A549 (cell line): ENCODE measurements around the gene STX8. TPM values are rescaled to one million over a fixed set of nuclear protein-coding genes. Genes with fewer than 3 reads are reported as not detected.

ENCODE experiments used
- ATAC-seq, 2 experiments: fragments of 200-7000 bp in 1 of 2; fragments of >200 bp in 1 of 2; cut with Nextera tagmentation in 1 of 2; cut with Tn5 transposase in 1 of 2; 3 replicates each; pipeline versions ENCODE4 v1.8.0 to v1.9.1; 2018 to 2020; ENCODE audit warnings: mild to moderate bottlenecking in 1 of 2, moderate library complexity in 1 of 2
- CTCF ChIA-PET: fragments of 300-600 bp; sonication (Branson Sonifier 250); formaldehyde crosslinking; extraction: SDS; loops from one replicate; lab custom pipeline; 2021; ENCODE audit warnings: antibody characterized with exemption, inconsistent platforms; lab: Yijun Ruan, JAX
- POLR2A ChIA-PET: fragments of 350-600 bp; formaldehyde crosslinking; extraction: SDS; loops from one replicate; lab custom pipeline; 2021; ENCODE audit warnings: antibody characterized with exemption, inconsistent platforms; lab: Yijun Ruan, JAX
- DNase-seq, 2 experiments: peaks; one replicate each; pipeline versions ENCODE4 v3.0.0 to v3.0.0-alpha.2; 2011 to 2016; ENCODE audit warnings: low read depth in 1 of 2, low spot score in 1 of 2
- FAIRE-seq: peaks from 2 replicates; lab custom pipeline; 2011; peaks lifted over from hg19 to GRCh38; lab: Jason Lieb, UNC
- H3K27ac ChIP-seq, 2 experiments: fragments of >200 bp; sonication (Bioruptor Twin); formaldehyde crosslinking; 3 replicates each; pipeline ENCODE4 v1.5.1; 2016 to 2017
- H3K4me1 ChIP-seq: fragments of >200 bp; sonication (Bioruptor Twin); formaldehyde crosslinking; 3 replicates; pipeline ENCODE4 v1.6.1; 2016
- H3K4me2 ChIP-seq: fragments of >200 bp; sonication (Bioruptor Twin); formaldehyde crosslinking; 3 replicates; pipeline ENCODE4 v1.6.1; 2016
- H3K4me3 ChIP-seq: fragments of >200 bp; sonication (Bioruptor Twin); formaldehyde crosslinking; 3 replicates; pipeline ENCODE4 v1.5.1; 2016
- H3K9me3 ChIP-seq: fragments of >200 bp; sonication (Bioruptor Twin); formaldehyde crosslinking; 3 replicates; pipeline ENCODE4 v1.6.1; 2016
- CBX8 ChIP-seq: fragments of 200-600 bp; sonication (generic); IDR thresholded peaks from 2 replicates; pipeline ENCODE4 v1.6.1; 2016
- CHD2 ChIP-seq: fragments of 150-350 bp; IDR thresholded peaks from 2 replicates; pipeline ENCODE4 v1.6.1; 2014; ENCODE audit warnings: low read length; ENCODE audit not compliant: partially characterized antibody
- ESRRA ChIP-seq: fragments of 150-350 bp; IDR thresholded peaks from 2 replicates; pipeline ENCODE4 v1.6.1; 2014; ENCODE audit warnings: mild to moderate bottlenecking, low read length, borderline replicate concordance
- FOXS1 ChIP-seq: fragments of 250-450 bp; sonication (Bioruptor Pico); IDR thresholded peaks from 2 replicates; pipeline ENCODE4 v1.5.0; 2020; ENCODE audit warnings: mild to moderate bottlenecking, moderate library complexity
- HDAC2 ChIP-seq: fragments of 200-600 bp; sonication (generic); IDR thresholded peaks from 2 replicates; pipeline ENCODE4 v1.6.1; 2016
- HOXA7 ChIP-seq: fragments of 250-450 bp; sonication (Bioruptor Pico); IDR thresholded peaks from 2 replicates; pipeline ENCODE4 v1.5.0; 2020; ENCODE audit warnings: mild to moderate bottlenecking, moderate library complexity
- HOXB5 ChIP-seq: fragments of 250-450 bp; sonication (Bioruptor Pico); IDR thresholded peaks from 2 replicates; pipeline ENCODE4 v1.5.0; 2020; ENCODE audit warnings: mild to moderate bottlenecking, moderate library complexity
- JUN ChIP-seq, 2 experiments: fragments of >200 bp; sonication (Bioruptor Twin); formaldehyde crosslinking; IDR thresholded peaks; 2 replicates in 1 of 2; 3 replicates in 1 of 2; pipeline ENCODE4 v1.6.1; 2016 to 2017
- KDM1A ChIP-seq: fragments of 200-600 bp; sonication (generic); IDR thresholded peaks from 2 replicates; pipeline ENCODE4 v1.6.1; 2016; ENCODE audit warnings: low read depth, mild to moderate bottlenecking
- KDM5A ChIP-seq: fragments of 200-600 bp; sonication (generic); IDR thresholded peaks from 2 replicates; pipeline ENCODE4 v1.6.1; 2016; ENCODE audit warnings: antibody characterized with exemption, mild to moderate bottlenecking
- MYC ChIP-seq: IDR thresholded peaks from 2 replicates; pipeline ENCODE4 v1.6.1; 2012; ENCODE audit warnings: mild to moderate bottlenecking, inconsistent platforms, low read length, improper control_type of control experiment, borderline replicate concordance
- PHF8 ChIP-seq: fragments of 200-600 bp; sonication (generic); IDR thresholded peaks from 2 replicates; pipeline ENCODE4 v1.6.1; 2016; ENCODE audit warnings: low read depth, mild to moderate bottlenecking, antibody characterized with exemption, moderate library complexity, borderline replicate concordance
- RARB ChIP-seq: fragments of 250-450 bp; sonication (Bioruptor Pico); IDR thresholded peaks from 2 replicates; pipeline ENCODE4 v1.8.0; 2021; ENCODE audit warnings: mild to moderate bottlenecking, moderate library complexity
- SREBF2 ChIP-seq: fragments of 450-650 bp; IDR thresholded peaks from 2 replicates; pipeline ENCODE4 v1.6.1; 2014; ENCODE audit warnings: mild to moderate bottlenecking, moderate library complexity
- TP53 ChIP-seq: fragments of 250-450 bp; sonication (Bioruptor Pico); IDR thresholded peaks from 2 replicates; pipeline ENCODE4 v1.5.0; 2021; ENCODE audit warnings: mild to moderate bottlenecking, moderate library complexity
- WGBS: methylation state at CpG from one replicate; pipeline ENCODE4 v1.1.6; 2017; ENCODE audit errors: missing lambda C conversion rate; 5-methylcytosine and 5-hydroxymethylcytosine counted together
- polyA plus RNA-seq, 4 experiments: library from polyadenylated mRNA; depleted of rRNA in 3 of 4; stranded (reverse); fragments of >200 nt; fragmentation: RNase III in 1 of 4; extraction: RNeasy Plus Mini Kit Qiagen cat#74134 plus additional on column Dnase treatment in 1 of 4; gene quantifications; 2 replicates in 3 of 4; 3 replicates in 1 of 4; pipeline ENCODE4 v1.2.3, GENCODE V29; 2011 to 2017
- TF ChIP-seq, protein P1 (sequence below): IDR thresholded peaks from 2 replicates; pipeline ENCODE4 v1.6.1; 2012
- TF ChIP-seq, protein P2 (sequence below): fragments of 250-450 bp; sonication (Bioruptor Pico); IDR thresholded peaks from 2 replicates; pipeline ENCODE4 v1.5.0; 2020; ENCODE audit warnings: low read depth, mild to moderate bottlenecking, moderate library complexity
- TF ChIP-seq, protein P3 (sequence below): fragments of 250-450 bp; sonication (Bioruptor Pico); IDR thresholded peaks from 2 replicates; pipeline ENCODE4 v1.5.0; 2021; ENCODE audit warnings: mild to moderate bottlenecking, moderate library complexity, borderline replicate concordance
- TF ChIP-seq, protein P4 (sequence below): IDR thresholded peaks from 2 replicates; pipeline ENCODE4 v1.6.1; 2012
- TF ChIP-seq, protein P5 (sequence below): fragments of >200 bp; sonication (Bioruptor Twin); formaldehyde crosslinking; IDR thresholded peaks from 3 replicates; pipeline ENCODE4 v1.6.1; 2016
- TF ChIP-seq, protein P6 (sequence below): fragments of 450-650 bp; IDR thresholded peaks from 2 replicates; pipeline ENCODE4 v1.6.1; 2014; ENCODE audit warnings: antibody characterized with exemption
- TF ChIP-seq, protein P7 (sequence below): fragments of >200 bp; sonication (Bioruptor Twin); formaldehyde crosslinking; IDR thresholded peaks from 2 replicates; pipeline ENCODE4 v1.6.1; 2016

STX8 gene
- polyA plus RNA-seq, 2 of the 4 experiments (the other 2 are of a cell fraction): 93.6 to 168 TPM

DNA sequence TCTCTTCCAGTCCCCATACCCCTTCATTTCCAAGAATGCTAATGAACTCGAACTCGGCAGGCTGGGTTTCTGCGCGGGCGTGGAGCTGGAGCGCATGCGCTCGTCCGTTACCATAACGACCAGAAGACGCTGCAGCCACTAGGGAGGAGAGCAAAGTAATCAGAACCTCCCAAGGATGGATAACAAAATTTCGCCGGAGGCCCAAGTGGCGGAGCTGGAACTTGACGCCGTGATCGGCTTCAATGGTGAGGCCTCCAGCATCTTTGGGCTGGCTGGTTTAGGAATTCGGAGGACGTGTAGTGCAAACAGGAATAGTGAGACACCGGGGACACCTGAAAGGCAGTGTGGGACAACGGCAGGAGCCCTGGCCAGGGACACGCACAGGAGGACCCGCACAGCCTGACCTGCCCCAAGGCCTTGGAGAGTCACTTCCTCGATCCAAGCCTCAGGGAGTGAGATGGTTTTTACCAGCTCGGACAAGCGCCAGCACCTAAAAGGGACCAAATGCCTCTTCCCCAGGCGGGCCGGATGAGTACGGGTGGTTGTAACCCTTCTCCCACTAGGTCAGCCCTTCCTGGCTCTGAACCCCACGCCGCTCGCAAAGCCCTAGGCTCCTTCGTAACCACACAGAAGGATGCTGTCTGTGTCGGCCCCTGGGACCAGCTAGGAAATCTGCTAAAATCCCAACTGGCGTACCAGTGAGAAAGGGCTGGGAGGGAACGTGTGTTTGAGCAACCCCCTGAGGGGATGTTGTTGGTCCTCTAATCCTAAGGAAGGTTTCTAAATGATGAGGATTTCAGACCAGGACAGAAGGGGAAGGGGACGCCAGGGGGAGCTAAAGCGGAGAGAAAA is 1.1 kb upstream of the STX8 start, which contains the start of gene CFAP52 (continued):
- TF ChIP-seq, protein P1, sequence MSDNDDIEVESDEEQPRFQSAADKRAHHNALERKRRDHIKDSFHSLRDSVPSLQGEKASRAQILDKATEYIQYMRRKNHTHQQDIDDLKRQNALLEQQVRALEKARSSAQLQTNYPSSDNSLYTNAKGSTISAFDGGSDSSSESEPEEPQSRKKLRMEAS: no peak
- TF ChIP-seq RARB (CRISPR knock-in tag): no peak
- TF ChIP-seq, protein P2, sequence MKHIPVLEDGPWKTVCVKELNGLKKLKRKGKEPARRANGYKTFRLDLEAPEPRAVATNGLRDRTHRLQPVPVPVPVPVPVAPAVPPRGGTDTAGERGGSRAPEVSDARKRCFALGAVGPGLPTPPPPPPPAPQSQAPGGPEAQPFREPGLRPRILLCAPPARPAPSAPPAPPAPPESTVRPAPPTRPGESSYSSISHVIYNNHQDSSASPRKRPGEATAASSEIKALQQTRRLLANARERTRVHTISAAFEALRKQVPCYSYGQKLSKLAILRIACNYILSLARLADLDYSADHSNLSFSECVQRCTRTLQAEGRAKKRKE: no peak
- no peak for TF ChIP-seq TP53
- TF ChIP-seq JUN (IDR thresholded peaks at IDR 0.05): no peak
- TF ChIP-seq CHD2: no peak

DNA sequence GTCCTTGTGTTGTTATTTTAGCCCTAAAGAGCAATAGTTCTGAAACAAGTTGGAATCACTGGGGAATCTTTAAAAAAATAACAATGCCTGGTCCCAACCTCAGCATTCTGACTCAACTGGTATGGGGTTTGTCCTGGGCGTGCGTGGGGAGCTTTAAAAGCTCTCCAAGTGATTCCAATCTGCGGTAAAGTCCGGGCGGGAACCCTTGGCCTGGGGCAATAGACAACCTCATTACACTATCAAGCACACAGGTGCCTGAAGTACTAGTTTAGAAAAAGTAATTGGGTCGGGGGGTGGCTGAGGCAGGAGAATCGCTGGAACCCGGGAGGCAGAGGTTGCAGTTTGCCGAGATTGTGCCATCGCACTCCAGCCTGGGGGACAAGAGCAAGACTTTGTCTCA is 4.4 kb downstream of the STX8 start:
- Histone ChIP-seq H3K27ac (no peak overlapping the region), H3K4me2 (no peak overlapping the region), H3K9me3 (no peaks in the 10 kb centered on the region), H3K4me3 (no peak overlapping the region), H3K4me1 (peaks cover 6% of the 10 kb centered on the region; the same call in 2 of the 3 replicates)
- ChIA-PET POLR2A (no interaction called here), CTCF (interaction anchor here (0.7 to 1.2 kb wide), 2 partner anchors 17 to 71 kb away, joined by 3 to 4 read pairs; no protein-coding TSS in a partner anchor)
- ATAC-seq: no peak
- TF ChIP-seq HOXA7: no peak
- no peak for TF ChIP-seq CHD2
- TF ChIP-seq, protein P1: no peak
- TF ChIP-seq, protein P3, sequence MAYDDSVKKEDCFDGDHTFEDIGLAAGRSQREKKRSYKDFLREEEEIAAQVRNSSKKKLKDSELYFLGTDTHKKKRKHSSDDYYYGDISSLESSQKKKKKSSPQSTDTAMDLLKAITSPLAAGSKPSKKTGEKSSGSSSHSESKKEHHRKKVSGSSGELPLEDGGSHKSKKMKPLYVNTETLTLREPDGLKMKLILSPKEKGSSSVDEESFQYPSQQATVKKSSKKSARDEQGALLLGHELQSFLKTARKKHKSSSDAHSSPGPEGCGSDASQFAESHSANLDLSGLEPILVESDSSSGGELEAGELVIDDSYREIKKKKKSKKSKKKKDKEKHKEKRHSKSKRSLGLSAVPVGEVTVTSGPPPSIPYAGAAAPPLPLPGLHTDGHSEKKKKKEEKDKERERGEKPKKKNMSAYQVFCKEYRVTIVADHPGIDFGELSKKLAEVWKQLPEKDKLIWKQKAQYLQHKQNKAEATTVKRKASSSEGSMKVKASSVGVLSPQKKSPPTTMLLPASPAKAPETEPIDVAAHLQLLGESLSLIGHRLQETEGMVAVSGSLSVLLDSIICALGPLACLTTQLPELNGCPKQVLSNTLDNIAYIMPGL: no peak
- no peak for TF ChIP-seq JUN (IDR thresholded peaks at IDR 0.05)
- TF ChIP-seq HOXB5 (CRISPR knock-in tag): no peak
- TF ChIP-seq, protein P4, sequence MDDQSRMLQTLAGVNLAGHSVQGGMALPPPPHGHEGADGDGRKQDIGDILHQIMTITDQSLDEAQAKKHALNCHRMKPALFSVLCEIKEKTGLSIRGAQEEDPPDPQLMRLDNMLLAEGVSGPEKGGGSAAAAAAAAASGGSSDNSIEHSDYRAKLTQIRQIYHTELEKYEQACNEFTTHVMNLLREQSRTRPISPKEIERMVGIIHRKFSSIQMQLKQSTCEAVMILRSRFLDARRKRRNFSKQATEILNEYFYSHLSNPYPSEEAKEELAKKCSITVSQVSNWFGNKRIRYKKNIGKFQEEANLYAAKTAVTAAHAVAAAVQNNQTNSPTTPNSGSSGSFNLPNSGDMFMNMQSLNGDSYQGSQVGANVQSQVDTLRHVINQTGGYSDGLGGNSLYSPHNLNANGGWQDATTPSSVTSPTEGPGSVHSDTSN: no peak
- TF ChIP-seq CBX8: no peak
- no peak for TF ChIP-seq HDAC2
- TF ChIP-seq FOXS1 (CRISPR knock-in tag): no peak
- no peak for TF ChIP-seq ESRRA
- DNase-seq: no peak
- no peak for FAIRE-seq
- 92% methylated on average over 10 of the region's 10 CpGs for WGBS

DNA sequence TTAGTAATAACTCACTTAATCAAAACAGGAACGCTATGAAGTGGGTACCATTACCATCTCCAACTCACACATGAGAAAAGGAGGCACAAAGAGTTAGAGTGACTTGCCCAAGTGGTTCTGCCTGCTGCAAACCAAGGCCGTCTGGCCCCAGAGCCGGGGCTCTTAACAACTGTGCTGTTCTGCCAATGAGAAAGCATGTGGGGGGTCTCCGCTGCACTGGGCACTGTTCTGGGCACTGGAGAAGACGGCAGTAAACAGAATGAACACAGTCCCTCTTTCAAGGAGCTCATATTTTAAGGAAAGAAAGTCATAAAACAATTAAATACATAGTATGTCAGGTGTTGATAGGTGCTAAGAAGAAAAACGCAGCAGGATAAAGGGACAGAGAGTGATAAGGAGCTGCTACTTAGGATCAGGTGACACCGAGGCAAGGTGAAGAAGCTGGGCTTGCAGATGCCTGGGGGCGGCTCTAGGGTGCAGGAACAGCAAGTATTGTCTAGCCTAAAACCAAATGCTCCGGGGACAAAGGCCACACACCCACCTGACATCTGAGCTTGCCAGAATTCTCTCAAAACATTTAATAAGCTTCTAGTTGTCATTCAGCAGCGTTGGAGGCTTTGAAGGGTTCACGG is 6.5 kb downstream of the STX8 start:
- Histone ChIP-seq H3K27ac (no peak overlapping the region), H3K9me3 (no peaks in the 10 kb centered on the region), H3K4me2 (no peak overlapping the region), H3K4me3 (no peak overlapping the region), H3K4me1 (no peaks in the 10 kb centered on the region; the same call in 2 of the 3 replicates)
- ATAC-seq (no peak), FAIRE-seq (no peak), DNase-seq (no peak)
- TF ChIP-seq KDM5A (no peak), KDM1A (no peak), PHF8 (no peak), MYC (no peak), SREBF2 (no peak)
- TF ChIP-seq, protein P5, sequence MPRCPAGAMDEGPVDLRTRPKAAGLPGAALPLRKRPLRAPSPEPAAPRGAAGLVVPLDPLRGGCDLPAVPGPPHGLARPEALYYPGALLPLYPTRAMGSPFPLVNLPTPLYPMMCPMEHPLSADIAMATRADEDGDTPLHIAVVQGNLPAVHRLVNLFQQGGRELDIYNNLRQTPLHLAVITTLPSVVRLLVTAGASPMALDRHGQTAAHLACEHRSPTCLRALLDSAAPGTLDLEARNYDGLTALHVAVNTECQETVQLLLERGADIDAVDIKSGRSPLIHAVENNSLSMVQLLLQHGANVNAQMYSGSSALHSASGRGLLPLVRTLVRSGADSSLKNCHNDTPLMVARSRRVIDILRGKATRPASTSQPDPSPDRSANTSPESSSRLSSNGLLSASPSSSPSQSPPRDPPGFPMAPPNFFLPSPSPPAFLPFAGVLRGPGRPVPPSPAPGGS: no peak
- TF ChIP-seq, protein P6, sequence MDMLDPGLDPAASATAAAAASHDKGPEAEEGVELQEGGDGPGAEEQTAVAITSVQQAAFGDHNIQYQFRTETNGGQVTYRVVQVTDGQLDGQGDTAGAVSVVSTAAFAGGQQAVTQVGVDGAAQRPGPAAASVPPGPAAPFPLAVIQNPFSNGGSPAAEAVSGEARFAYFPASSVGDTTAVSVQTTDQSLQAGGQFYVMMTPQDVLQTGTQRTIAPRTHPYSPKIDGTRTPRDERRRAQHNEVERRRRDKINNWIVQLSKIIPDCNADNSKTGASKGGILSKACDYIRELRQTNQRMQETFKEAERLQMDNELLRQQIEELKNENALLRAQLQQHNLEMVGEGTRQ: no peak
- TF ChIP-seq, protein P4: no peak
- TF ChIP-seq, protein P7, sequence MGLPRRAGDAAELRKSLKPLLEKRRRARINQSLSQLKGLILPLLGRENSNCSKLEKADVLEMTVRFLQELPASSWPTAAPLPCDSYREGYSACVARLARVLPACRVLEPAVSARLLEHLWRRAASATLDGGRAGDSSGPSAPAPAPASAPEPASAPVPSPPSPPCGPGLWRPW: no peak
- ChIA-PET CTCF (interaction anchor here (0.6 to 1.6 kb wide), 4 partner anchors 9 to 107 kb away, joined by 3 to 5 read pairs (median 4); no protein-coding TSS in a partner anchor), POLR2A (interaction anchor here (1.5 kb wide), 1 partner anchor 77 kb away, joined by 3 read pairs; the partner anchor contains the start of gene USP43)
- 91% methylated on average over 11 of the region's 11 CpGs for WGBS
